Measurements from ENCODE around the gene LRRC75A.

GRCh38 chr17:16467886-16468285 is 24.1 kb downstream of the LRRC75A start:
- TF ChIP-seq EP300 (conservative IDR thresholded peaks at IDR 0.05; ENCODE audit: poor library complexity, severe bottlenecking) (no peak), SMC3 (conservative IDR thresholded peaks at IDR 0.05; ENCODE audit: poor library complexity) (no peak), RAD21 (conservative IDR thresholded peaks at IDR 0.05) (no peak)
- TF ChIP-seq, protein P1, sequence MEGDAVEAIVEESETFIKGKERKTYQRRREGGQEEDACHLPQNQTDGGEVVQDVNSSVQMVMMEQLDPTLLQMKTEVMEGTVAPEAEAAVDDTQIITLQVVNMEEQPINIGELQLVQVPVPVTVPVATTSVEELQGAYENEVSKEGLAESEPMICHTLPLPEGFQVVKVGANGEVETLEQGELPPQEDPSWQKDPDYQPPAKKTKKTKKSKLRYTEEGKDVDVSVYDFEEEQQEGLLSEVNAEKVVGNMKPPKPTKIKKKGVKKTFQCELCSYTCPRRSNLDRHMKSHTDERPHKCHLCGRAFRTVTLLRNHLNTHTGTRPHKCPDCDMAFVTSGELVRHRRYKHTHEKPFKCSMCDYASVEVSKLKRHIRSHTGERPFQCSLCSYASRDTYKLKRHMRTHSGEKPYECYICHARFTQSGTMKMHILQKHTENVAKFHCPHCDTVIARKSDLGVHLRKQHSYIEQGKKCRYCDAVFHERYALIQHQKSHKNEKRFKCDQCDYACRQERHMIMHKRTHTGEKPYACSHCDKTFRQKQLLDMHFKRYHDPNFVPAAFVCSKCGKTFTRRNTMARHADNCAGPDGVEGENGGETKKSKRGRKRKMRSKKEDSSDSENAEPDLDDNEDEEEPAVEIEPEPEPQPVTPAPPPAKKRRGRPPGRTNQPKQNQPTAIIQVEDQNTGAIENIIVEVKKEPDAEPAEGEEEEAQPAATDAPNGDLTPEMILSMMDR (IDR thresholded peaks at IDR 0.05; ENCODE audit: poor library complexity, severe bottlenecking): no peak
- TF ChIP-seq, protein P2, sequence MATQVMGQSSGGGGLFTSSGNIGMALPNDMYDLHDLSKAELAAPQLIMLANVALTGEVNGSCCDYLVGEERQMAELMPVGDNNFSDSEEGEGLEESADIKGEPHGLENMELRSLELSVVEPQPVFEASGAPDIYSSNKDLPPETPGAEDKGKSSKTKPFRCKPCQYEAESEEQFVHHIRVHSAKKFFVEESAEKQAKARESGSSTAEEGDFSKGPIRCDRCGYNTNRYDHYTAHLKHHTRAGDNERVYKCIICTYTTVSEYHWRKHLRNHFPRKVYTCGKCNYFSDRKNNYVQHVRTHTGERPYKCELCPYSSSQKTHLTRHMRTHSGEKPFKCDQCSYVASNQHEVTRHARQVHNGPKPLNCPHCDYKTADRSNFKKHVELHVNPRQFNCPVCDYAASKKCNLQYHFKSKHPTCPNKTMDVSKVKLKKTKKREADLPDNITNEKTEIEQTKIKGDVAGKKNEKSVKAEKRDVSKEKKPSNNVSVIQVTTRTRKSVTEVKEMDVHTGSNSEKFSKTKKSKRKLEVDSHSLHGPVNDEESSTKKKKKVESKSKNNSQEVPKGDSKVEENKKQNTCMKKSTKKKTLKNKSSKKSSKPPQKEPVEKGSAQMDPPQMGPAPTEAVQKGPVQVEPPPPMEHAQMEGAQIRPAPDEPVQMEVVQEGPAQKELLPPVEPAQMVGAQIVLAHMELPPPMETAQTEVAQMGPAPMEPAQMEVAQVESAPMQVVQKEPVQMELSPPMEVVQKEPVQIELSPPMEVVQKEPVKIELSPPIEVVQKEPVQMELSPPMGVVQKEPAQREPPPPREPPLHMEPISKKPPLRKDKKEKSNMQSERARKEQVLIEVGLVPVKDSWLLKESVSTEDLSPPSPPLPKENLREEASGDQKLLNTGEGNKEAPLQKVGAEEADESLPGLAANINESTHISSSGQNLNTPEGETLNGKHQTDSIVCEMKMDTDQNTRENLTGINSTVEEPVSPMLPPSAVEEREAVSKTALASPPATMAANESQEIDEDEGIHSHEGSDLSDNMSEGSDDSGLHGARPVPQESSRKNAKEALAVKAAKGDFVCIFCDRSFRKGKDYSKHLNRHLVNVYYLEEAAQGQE (IDR thresholded peaks at IDR 0.05; ENCODE audit: borderline replicate concordance): no peak
